Transverse colon (tissue), 4 donors: ENCODE measurements around the gene CAMKK1.

ENCODE experiments used
- CTCF ChIP-seq, 5 experiments: fragments of 200-600 bp in 3 of 5; fragments of 450-650 bp in 2 of 5; sonication (generic) in 3 of 5; IDR thresholded peaks; 1 replicate in 2 of 5; 2 replicates in 3 of 5; pipeline ENCODE4 v1.5.1; 2016 to 2017; ENCODE audit warnings: antibody characterized with exemption in 5 of 5, inconsistent platforms in 3 of 5, mild to moderate bottlenecking in 2 of 5, moderate library complexity in 1 of 5
- POLR2A ChIP-seq: fragments of 450-650 bp; IDR thresholded peaks from one replicate; pipeline ENCODE4 v1.6.1; 2016; ENCODE audit warnings: antibody characterized with exemption, mild to moderate bottlenecking, moderate library complexity
- POLR2AphosphoS5 ChIP-seq, 3 donors: sonication (generic); formaldehyde crosslinking; IDR thresholded peaks; one replicate each; pipeline ENCODE4 v1.6.1; 2016; ENCODE audit warnings: antibody characterized with exemption in 3 of 3

DNA sequence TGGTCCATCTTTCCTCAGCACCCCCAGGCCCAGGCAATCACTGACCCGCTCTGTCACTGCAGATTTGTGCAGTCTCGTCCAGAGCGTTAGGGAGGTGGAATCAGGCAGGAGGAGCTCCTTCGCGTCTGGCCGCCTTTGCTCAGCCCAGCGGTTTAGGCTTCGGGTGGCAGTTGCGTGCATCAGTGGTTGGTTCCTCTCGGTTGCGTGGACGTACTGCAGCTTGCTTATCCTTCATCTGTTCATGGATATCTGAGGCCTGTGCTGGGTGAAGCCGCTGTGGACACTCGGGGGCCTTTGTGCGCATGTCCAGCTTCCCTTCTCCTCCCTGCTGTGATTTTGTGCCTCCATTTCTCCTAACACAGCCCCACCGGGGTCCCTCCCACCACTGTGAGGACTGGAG lies 28.2 kb upstream of the CAMKK1 start:
- TF ChIP-seq CTCF (IDR thresholded peaks at IDR 0.05) = no peak
- TF ChIP-seq POLR2AphosphoS5 (IDR thresholded peaks at IDR 0.05) = no peak
- TF ChIP-seq POLR2A = no peak
